Cerebellar cortex (tissue), 1 donor: ENCODE results near the gene CIITA.
A peak's percentile ranks its signal among the peaks of the same experiment; 100 is the strongest.
"Not testable (repeated sequence)": the region's sequence is repeated elsewhere in the genome, so short reads cannot be mapped to it uniquely, and the experiment has no call there.

Experiments used
- DNase-seq: peaks from one replicate; pipeline ENCODE4 v3.0.0-alpha.2; 2015; ENCODE audit warnings: low spot score

CIITA gene

DNA sequence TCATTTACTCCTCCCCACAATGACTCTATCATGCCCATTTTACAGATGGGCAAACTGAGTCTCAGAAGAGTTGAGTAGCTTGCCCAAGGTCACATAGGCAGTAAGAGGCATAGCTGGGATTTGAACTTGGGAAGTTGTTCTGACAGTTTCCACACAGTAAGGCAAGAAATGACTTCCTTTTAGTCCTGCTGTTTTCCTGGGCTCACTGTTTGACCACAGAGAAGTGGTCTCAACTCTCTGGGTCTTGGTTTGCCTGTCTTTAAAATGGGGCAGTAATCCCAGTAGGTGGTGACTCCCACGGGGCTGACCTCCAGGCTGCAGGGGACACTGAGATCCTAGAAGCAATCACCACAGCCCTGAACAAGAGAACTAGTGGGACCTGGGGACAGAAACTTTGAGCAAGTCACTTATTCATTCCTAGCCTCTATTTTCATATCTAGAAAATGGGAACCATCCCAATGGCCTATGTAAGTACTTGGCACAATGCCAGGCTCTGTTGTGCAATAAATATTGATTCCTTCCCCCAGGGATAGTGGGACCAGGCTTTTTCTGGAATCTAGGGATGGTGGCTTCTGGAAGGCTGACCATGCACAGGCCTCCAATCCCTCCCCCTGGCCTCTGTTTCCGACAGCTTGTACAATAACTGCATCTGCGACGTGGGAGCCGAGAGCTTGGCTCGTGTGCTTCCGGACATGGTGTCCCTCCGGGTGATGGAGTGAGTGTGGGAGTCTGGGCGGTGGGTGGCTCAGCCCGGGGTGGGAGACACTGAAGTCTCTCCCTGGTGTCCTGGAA lies 44.7 kb downstream of the CIITA start:
- no peak for DNase-seq

DNA sequence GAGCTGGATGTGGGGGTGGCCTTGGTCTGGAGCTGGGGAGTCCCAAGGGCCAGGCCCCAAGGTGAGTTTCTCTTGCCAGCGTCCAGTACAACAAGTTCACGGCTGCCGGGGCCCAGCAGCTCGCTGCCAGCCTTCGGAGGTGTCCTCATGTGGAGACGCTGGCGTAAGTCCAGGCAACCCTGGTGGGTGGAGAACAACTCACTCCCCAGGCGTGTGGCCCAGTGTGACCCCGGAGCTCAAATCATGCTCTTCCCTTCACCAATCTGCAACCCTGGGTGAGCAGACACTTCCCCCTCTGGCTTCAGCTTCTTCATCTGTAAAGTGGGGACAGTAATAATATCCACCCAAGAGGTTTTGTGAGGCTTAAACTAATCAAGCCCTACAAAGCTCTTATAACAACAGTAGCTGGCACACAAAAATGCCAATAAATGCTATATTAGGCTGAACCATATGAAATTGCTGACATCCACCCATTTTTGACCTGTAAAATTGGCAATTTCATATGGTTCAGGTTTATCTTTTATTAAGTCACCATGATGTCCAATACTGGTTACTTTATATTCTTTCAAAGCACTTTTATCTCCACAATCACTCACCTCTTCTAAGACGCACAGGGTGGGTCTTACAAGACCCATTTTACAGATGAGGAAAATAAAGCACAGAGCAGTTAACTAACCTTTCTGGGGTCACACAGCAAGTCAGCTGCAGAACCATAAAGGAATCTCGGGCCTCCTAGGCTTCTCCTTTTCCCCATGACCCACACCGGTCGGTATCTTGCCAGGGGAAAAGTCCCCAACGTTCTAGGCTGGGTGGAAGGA lies 45.5 kb downstream of the CIITA start:
- DNase-seq = no peak

DNA sequence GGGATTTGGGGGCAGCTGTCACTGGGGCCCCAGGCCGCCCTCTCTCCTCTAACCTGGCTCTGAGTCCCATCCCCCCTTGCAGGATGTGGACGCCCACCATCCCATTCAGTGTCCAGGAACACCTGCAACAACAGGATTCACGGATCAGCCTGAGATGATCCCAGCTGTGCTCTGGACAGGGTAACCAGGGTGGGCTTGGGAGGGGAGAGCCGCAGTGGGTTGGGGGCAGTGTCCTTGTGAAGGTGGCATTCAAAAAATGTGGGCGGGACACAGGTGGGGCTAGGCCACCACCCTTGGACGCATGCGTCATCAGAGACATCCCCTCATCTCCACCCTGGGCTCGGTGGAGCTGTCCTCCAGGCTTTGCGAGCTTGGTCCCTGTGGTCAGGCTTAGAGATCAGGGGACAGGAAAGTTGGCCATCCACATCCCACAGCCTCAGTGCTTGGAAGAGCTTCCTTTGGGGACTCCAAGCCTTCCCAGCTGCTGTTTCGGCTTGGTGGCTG lies 46.2 kb downstream of the CIITA start:
- DNase-seq = no peak

DNA sequence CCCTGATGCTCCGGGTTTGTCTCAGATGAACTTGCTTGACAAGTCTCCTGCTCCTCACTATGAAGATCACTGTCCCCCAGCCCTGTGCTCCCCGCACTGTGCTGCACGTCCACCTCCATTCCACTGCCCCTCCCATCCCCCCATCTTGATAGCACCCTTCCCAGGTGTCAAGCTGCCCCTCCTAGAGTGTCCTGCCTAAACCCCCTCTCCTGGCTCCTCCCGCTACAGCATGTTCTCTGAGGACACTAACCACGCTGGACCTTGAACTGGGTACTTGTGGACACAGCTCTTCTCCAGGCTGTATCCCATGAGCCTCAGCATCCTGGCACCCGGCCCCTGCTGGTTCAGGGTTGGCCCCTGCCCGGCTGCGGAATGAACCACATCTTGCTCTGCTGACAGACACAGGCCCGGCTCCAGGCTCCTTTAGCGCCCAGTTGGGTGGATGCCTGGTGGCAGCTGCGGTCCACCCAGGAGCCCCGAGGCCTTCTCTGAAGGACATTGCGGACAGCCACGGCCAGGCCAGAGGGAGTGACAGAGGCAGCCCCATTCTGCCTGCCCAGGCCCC lies 46.7 kb downstream of the CIITA start:
- DNase-seq = peak; percentile 63

DNA sequence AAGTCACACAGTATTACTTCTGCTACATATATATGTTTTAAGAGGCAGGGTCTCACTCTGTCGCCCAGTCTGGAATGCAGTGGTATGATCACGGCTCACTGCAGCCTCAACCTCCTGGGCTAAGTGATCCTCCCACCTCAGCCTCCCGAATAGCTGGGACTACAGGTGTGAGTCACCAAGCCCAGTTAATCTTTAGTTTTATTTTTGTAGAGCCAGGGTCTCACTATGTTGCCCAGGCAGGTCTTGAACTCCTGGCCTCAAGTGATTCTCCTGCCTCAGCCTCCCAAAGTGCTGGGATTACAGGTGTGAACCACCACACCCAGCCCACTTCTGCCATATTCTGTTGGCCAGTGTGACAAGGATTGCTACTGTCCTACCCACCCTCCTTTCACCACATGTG lies 48.3 kb downstream of the CIITA start:
- DNase-seq = not testable (repeated sequence)

DNA sequence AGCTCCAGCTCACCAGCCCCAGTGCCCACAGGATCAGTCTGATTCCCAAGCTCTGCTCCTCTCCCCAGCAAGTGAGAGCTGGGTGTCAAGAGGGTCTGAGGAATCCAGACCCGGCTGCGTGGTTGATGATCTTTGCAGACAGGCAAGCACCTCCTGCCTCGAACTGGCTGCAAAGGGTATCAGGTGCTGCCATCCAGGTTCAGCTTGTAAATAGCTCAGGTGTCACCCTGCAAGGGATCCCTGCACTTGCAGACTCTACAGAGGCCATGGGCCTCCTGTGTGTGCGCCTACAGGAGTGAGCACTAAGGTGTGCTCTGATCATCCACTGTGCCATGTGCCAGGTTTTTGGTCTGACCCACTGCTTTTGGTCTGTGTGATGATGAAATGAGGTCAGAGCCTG lies 49.1 kb downstream of the CIITA start:
- no peak for DNase-seq

DNA sequence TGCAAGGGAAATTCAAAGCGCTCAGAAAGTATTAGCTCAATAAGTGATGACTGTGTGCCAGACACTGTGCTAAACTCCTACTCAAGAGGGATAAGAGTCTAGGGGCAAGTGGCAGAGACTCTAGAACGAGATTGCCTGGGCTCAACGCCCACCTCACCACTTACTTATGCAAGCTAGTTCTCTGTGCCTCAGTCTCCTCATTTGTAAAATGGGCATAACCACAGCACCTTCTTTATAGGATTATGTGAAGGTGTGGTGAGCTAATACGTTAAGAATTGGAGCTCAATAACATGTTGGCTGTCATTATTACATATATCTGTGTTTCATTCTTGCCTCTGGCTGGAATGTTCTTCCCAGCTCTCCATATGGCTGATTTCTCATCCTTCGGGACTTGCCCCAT lies 49.9 kb downstream of the CIITA start:
- DNase-seq = no peak

DNA sequence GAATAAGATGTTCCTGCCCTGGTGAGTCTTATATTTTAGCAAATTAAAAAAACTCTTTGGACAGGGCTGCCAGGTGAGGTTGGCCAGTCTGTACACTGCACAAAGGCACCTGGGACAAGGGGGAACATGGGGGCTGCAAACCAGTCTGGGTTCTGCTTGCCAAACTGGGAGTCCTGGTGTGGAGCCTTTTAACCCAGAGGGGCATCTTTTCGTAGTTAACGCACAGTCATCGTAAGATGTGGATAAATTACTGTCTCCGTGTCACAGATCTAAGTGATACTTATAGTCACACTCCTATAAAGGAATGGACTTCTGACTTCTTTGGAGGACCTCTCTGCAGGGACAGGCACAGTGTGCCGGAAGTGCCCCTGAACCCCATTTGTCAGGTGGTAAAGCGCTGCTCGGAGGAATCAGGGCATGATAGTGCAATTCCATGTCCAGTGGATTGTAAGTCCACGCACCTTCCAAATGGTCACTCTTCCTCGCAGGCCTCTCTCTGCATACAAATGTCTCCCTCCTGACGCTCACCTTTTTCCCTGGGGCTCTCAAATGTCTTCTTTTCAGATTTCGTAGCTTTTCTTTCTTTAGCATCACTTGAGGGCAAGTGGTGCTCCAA lies 50.6 kb downstream of the CIITA start:
- DNase-seq = no peak

DNA sequence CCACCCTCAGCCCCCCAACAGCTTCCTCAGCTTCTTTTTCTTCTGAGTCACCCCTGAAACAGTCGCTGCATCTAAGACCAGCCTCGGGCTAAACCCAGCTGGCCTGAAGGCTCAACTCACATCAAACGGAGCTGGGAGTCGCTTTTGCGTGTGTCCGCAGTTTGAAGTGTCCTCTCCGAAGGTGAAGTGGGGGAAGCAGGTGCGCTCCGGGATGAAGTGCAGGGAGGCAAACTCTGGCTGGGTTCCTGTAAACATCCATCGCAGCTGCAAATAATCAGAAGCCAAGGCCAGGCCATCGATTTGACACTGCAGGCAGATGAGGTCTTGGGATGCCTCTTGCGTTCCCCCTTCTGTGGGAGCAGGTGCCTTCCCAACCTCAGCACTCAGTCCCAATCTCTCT lies 52.1 kb downstream of the CIITA start:
- DNase-seq = not testable (repeated sequence)

DNA sequence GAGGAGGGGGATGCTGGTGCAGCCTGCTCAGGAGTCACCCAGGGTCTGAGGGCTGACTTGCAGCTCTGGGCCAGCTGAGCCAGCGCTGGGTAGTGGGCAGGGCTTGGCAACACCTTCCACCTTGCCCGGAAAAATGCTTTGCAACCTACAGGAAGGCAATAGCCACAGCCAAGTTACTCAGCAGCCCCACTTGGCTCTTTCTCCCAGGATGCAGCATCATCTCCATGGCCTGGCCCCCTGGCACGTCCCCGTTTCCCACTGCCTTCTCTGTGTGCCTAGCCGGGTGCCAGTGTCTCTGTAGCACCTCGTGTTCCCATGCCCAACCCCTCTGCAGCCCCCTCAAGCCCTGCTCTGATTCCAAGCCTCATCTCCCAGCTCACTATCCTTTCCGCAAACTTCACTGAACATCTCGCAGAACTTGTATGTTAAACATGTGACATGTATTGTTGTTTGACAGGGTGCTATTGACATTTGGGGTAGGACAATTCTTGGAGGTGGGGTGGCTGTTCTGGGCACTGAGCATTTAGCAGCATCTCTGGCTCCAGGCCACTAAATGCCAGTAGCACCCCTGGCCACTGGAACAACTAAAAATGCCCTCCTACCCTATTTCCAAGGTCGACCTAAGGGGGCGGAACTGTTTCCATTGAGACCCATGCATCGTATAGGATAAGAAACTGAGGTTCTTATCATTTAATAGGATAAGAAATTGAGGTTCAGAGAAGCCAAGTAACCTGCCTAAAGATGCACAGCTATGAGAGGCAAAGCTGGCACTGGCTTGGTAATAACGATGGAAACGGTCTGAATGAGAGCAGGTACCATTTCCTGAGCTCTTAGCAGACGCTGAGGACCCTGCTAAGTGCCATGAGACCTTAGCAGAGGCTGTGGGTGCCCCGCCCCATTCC lies 53.1 kb downstream of the CIITA start:
- no peak for DNase-seq

DNA sequence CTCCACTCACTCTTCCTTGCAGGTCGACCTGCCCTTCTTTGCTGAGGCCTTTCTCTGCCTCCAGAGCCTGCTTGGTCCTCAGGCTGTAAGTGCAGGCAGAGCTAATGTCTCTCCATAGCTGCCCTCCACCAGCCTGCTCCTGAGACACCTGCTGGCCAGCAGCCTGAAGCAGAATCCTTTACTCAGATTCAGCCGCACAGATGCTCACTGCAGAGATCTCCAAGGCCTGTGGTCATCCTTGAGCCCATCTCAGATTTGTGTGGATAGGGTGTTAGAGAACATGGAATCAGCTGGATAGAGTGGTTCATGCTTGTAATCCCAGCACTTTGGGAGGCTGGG lies 53.7 kb downstream of the CIITA start:
- DNase-seq = no peak

DNA sequence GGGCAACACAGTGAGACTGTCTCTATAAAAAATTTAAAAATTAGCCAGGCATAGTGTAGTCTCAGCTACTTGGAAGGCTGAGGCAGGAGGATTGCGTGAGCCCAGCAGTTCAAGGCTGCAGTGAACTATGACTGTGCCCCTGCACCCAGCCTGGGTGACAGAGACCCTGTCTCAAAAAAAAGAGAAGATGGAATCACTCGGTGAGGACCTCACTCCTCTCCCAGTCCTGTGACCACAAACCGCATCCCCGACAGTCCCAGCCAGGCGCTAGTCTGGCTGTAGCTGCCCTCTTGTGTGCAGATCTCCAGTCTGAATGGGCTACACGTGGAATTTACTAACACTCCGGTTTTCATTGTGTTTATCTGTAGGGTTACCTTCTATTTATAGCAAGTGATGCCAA lies 54.1 kb downstream of the CIITA start:
- no peak for DNase-seq

DNA sequence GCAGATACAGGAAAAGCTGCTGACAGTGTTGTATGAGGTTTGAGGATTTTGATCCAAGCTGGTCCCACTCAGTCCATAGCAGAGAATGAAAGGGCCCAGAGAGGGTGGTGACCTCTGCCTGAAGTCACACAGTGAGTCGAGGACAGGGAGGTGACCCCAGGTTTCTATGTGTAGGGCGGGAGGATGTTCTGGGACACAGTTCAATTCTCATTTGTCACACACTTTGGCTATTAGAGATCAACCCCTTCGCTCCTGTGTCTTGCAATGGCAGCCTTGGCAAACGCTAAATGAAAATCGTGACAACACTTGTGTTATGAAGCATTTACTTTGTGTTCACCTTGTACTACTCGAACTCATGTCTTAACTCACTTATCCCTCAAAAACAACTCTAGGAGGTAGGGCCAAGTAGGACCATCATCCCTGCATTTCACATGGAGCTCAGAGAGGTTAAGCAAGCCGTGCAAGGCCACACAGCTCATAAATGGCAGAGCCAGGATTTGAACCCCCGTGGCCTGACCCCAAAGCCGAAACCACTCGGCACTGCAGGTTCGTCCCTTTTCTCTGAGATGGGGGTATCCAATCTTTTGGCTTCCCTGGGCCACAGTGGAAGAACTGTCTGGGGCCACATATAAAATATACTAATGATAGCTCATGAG lies 55.1 kb downstream of the CIITA start:
- no peak for DNase-seq

DNA sequence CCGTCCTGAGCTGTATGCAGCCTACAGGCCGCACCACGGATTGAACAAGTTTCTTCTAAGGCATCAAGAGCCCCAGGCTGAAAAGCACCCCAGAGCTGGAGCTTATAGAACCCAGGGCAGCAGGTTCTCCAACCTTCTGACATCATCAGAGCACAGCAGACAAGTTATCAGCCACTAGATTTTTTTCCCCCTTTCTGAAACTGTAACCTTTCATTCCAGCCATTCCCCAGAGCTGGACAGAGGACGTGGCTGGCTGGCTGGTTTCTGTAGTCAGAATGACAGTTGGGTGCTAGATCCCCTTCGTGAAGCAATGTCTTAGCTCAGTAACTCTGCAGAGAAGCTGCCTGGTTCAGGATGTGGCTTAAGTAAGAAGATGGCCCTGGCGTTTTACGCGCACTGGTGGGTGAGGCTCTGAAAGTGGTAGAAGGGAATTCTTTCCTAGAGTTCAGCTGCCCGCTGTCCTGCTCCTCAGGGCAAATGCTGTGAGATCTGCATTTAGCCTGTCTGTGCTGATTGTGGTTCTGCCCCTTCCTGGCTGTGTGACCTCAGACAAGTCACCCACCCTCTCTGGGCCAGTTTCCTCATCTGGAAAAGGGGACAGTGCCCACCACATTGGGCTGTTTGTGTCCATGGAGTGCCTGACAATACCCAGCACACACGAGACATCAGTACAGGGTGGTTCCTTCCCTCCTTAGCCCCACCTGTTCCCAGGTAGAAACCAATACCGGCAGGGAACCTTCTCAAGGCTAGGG lies 56.1 kb downstream of the CIITA start:
- no peak for DNase-seq

DNA sequence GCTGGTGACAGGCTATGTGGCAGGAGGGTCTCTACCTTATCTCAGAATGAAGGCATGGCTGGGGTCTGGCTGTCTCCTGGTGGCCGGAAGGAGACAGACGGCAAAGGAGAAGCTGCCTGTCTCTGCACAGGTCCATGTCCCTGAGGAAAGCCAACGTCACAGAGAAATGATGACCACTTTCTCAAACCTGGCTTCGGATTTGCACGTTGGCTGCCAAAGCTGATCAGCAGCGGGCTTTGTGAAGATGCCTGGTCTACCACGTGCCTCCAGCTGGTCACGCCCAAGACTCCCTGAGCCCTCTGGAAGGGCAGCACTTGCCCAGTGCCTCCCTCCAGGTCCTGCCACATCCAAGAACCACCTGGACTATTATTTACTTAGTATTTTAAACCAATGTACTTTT lies 56.9 kb downstream of the CIITA start:
- no peak for DNase-seq

DNA sequence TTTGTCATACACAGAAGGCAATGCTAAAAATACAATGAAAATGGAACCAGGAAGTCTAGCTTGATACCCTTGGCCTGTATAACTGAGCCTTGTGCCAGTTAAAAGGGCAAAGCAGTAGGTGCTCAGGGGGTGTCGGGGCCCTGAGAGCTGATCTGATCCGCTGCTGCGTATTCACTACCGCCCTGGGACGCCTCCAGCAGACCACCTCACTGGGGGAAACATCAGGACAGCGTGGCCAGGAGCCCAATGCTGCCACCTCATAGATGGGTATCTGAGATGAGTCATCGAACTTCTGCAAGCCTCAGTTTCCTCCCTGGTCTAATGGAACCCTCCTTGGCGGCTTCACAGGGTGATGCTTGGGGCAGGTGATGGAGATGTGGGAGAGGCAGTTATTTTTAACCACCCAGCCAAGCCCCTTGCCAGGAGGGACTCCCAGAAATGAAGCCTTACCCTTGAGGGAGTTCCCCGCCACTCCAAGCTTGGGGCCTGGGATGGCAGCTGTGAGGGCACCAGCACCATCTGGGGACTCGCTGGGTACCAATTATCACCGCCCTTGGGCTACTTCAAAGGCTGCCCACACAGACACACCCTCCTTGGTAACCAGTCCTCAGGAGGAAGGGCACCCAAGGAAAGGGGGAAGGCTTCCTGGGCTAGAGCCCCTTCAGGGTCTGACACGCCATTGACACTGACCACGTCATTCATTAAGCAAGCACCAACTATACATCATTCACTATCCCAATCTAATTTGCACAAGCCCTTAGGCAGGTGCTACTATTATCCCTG lies 57.5 kb downstream of the CIITA start:
- no peak for DNase-seq

DNA sequence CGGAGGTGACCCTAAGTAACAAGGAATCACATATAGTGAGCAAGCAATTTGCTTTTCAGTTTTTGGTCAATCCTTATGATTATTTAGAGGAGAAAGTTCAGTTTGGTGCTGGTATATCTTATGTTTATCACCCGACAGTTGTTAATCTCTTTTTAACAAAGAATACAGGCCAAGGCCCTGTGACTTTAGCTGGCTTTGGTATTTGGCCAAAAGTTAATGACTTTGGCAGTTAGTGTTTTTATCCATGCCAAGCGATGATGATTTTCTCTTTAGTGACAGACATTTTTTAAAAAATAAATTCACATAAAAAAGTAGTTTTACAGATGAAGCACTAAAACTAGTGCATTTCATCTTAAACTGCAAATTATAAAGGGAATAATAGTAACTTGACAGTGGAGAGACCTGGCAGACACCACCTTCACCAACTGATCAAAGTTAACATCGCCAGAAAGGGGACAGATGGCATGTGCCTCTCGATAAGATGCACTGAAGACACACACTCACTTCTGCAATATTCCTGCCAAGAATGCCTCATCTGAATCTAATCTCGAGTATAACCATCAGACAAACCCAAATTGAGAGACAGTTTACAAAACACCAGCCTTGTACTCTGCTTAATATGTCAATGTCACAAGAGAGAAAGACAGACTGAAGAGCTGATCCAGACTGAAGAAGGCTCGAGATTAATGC lies 58.4 kb downstream of the CIITA start:
- peak; percentile 73 for DNase-seq

DNA sequence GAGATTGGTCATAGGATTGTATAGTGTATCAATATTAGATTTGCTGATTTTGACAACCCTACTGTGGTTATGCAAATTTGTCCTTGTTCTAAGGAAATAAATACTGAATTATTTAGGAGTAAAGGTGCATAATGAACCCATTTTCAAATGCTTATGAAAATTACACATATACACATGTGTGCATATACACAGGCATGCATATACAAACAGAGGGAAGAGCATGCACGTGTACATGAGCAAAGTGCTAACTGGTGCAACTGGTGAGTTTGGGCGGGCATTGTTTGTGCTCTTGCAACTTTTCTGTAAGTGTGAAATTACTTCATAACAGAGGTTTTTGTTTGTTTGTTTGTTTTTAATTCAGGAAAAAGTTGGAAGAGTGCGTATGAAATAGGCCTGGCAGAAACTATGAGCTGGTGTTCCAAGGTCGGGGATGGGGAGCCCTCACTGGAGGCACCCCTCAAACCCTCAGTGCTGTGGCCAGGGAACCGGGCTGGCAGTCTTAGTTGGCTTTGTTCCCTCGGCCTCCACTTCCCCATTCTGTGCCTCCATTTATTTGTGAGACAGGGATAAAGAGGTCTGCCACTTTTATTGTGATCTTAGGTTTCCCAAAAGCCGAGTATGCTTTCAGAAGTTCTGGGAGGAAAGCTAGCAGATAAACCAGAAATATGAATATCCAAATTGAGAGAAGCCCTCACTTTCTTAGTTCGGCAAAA lies 59.4 kb downstream of the CIITA start:
- DNase-seq = no peak
